Frontal cortex (tissue), 4 donors: ENCODE measurements around the gene CHN1. TPM values are rescaled to one million over a fixed set of nuclear protein-coding genes. Genes with fewer than 3 reads are reported as not detected.

Source experiments
- DNase-seq, 2 donors: peaks; one replicate each; pipeline ENCODE4 v3.0.0; 2012; ENCODE audit warnings: low spot score in 2 of 2
- FAIRE-seq: peaks from 2 replicates; lab custom pipeline; 2012; peaks lifted over from hg19 to GRCh38; lab: Jason Lieb, UNC
- total RNA-seq: library from RNA; depleted of rRNA; stranded (reverse); fragments of >200 nt; gene quantifications from one replicate; pipeline ENCODE4 v1.2.3, GENCODE V29; 2014
- donor health status: control.
- donor health status: control.
- donor health status: control.

CHN1 gene
- total RNA-seq, 1 donor from 2014 or later, result 57.1 TPM

GRCh38 chr2:174797781-174798276, 207.4 kb downstream of the CHN1 start:
- no peak for DNase-seq
- no peak for FAIRE-seq

- FAIRE-seq (no peak), DNase-seq (no peak)
Measured at GRCh38 chr2:174796319-174796771, 208.8 kb downstream of the CHN1 start.

GRCh38 chr2:174794851-174795374, 210.3 kb downstream of the CHN1 start:
- DNase-seq (no peak), FAIRE-seq (no peak)

- DNase-seq (no peak), FAIRE-seq (no peak)
Measured at GRCh38 chr2:174792309-174793025, 212.7 kb downstream of the CHN1 start.

GRCh38 chr2:174791746-174792280, 213.4 kb downstream of the CHN1 start:
- FAIRE-seq, result no peak
- DNase-seq, result no peak

- no peak for FAIRE-seq
Measured at GRCh38 chr2:174791020-174791419, 214.2 kb downstream of the CHN1 start.

GRCh38 chr2:174789001-174789400, 216.2 kb downstream of the CHN1 start:
- no peak for FAIRE-seq
- no peak for DNase-seq

More at GRCh38 chr2:174791020-174791419, 214.2 kb downstream of the CHN1 start:
- no peak for DNase-seq

GRCh38 chr2:174788291-174788929, 216.8 kb downstream of the CHN1 start:
- DNase-seq, result no peak
- FAIRE-seq, result no peak

GRCh38 chr2:174787487-174788205, 217.5 kb downstream of the CHN1 start:
- DNase-seq (no peak), FAIRE-seq (no peak)

GRCh38 chr2:174786066-174786725, 219.0 kb downstream of the CHN1 start:
- DNase-seq, result no peak
- FAIRE-seq, result no peak

GRCh38 chr2:174785481-174785880, 219.7 kb downstream of the CHN1 start:
- no peak for FAIRE-seq
- no peak for DNase-seq

GRCh38 chr2:174784909-174785308, 220.3 kb downstream of the CHN1 start:
- DNase-seq (no peak), FAIRE-seq (no peak)

GRCh38 chr2:174784316-174784715, 220.9 kb downstream of the CHN1 start:
- no peak for DNase-seq
- FAIRE-seq, result no peak

GRCh38 chr2:174781996-174782395, 223.2 kb downstream of the CHN1 start:
- FAIRE-seq (no peak), DNase-seq (peak in 1 of 2 donors; percentile 37)

GRCh38 chr2:174781298-174781697, 223.9 kb downstream of the CHN1 start:
- no peak for DNase-seq
- no peak for FAIRE-seq

- FAIRE-seq (no peak), DNase-seq (no peak)
Measured at GRCh38 chr2:174780856-174781255, 224.3 kb downstream of the CHN1 start.

- FAIRE-seq (no peak), DNase-seq (no peak)
Measured at GRCh38 chr2:174780191-174780840, 224.9 kb downstream of the CHN1 start.

- no peak for DNase-seq
- no peak for FAIRE-seq
Measured at GRCh38 chr2:174779361-174779928, 225.7 kb downstream of the CHN1 start.
